GM12878 (cell line): ENCODE results near the gene RAD51B. TPM values are rescaled to one million over a fixed set of nuclear protein-coding genes. Genes with fewer than 3 reads are reported as not detected.

ENCODE experiments used
- ATAC-seq: fragments of 200-7000 bp; cut with Tn5 transposase; 3 replicates; pipeline ENCODE4 v1.9.1; 2020; ENCODE audit warnings: mild to moderate bottlenecking, moderate library complexity
- BruUV-seq: library from RNA; stranded (reverse); fragments of 400-500 nt; replicated peaks from 2 replicates; lab custom pipeline; 2021; lab: Mats Ljungman, UMichigan
- CTCF ChIA-PET: fragments of 300-600 bp; sonication (Branson Sonifier 250); formaldehyde crosslinking; extraction: SDS; loops from one replicate; lab custom pipeline; 2021; ENCODE audit warnings: inconsistent platforms; lab: Yijun Ruan, JAX
- POLR2A ChIA-PET: fragments of 350-600 bp; formaldehyde crosslinking; extraction: SDS; loops from one replicate; lab custom pipeline; 2021; ENCODE audit warnings: inconsistent platforms; lab: Charles Lee
- RAD21 ChIA-PET: fragments of 300-600 bp; sonication (Branson Sonifier 250); formaldehyde crosslinking; loops from one replicate; lab custom pipeline; 2023; ENCODE audit warnings: antibody characterized with exemption; ENCODE audit not compliant: unreplicated experiment; lab: Charles Lee
- SMC1A ChIA-PET: fragments of 300-600 bp; sonication (Branson Sonifier 250); formaldehyde crosslinking; loops from one replicate; lab custom pipeline; 2023; ENCODE audit not compliant: unreplicated experiment, uncharacterized antibody; lab: Charles Lee
- DNase-seq: peaks from one replicate; pipeline ENCODE4 v3.0.0-alpha.2; 2011; ENCODE audit warnings: low read depth, low spot score
- FAIRE-seq: peaks from 3 replicates; lab custom pipeline; 2011; peaks lifted over from hg19 to GRCh38; lab: Jason Lieb, UNC
- H2AFZ ChIP-seq: 2 replicates; pipeline ENCODE4 v1.6.0; 2011; ENCODE audit warnings: low read depth, low read length, control low read depth; ENCODE audit not compliant: control insufficient read depth
- H3K27ac ChIP-seq: 2 replicates; pipeline ENCODE4 v1.5.1; 2011; ENCODE audit warnings: control low read depth; ENCODE audit not compliant: control insufficient read depth, insufficient read depth
- H3K27me3 ChIP-seq, 2 experiments: replicated peaks in 1 of 2; 2 replicates each; pipeline versions ENCODE4 v1.6.0 to v1.6.1; 2011; ENCODE audit warnings: low read length in 1 of 2; ENCODE audit not compliant: control insufficient read depth in 2 of 2, insufficient read depth in 2 of 2
- H3K36me3 ChIP-seq, 2 experiments: 2 replicates each; pipeline ENCODE4 v1.5.1; 2011; ENCODE audit warnings: low read length in 1 of 2; ENCODE audit not compliant: control insufficient read depth in 2 of 2, insufficient read depth in 2 of 2
- H3K4me1 ChIP-seq: 2 replicates; pipeline ENCODE4 v1.6.1; 2011; ENCODE audit warnings: mild to moderate bottlenecking, low read length, moderate library complexity, mixed read lengths; ENCODE audit not compliant: control insufficient read depth, insufficient read depth
- H3K4me2 ChIP-seq: 2 replicates; pipeline ENCODE4 v1.6.0; 2011; ENCODE audit warnings: control low read depth; ENCODE audit not compliant: control insufficient read depth, insufficient read depth
- H3K4me3 ChIP-seq: fragments of 200-600 bp; sonication (generic); 2 replicates; pipeline ENCODE4 v1.5.1; 2016
- H3K79me2 ChIP-seq: 2 replicates; pipeline ENCODE4 v1.6.0; 2011; ENCODE audit warnings: low read length; ENCODE audit not compliant: control insufficient read depth, insufficient read depth
- H3K9ac ChIP-seq: 2 replicates; pipeline ENCODE4 v1.8.0; 2011; ENCODE audit warnings: low read length, control low read depth, mixed read lengths; ENCODE audit not compliant: control insufficient read depth, insufficient read depth
- H3K9me3 ChIP-seq: replicated peaks from 3 replicates; pipeline ENCODE4 v1.5.1; 2011; ENCODE audit warnings: mild to moderate bottlenecking, low read length; ENCODE audit not compliant: control insufficient read depth, insufficient read depth
- H4K20me1 ChIP-seq: 2 replicates; pipeline ENCODE4 v1.6.0; 2011; ENCODE audit not compliant: control insufficient read depth, insufficient read depth
- CBX3 ChIP-seq: fragments of 200-600 bp; sonication (generic); IDR thresholded peaks from 2 replicates; pipeline ENCODE4 v1.6.1; 2016; ENCODE audit warnings: low read depth, borderline replicate concordance
- CREB1 ChIP-seq: IDR thresholded peaks from 2 replicates; pipeline ENCODE4 v1.6.1; 2012; ENCODE audit warnings: low read depth, mild to moderate bottlenecking, inconsistent platforms
- DPF2 ChIP-seq: fragments of 450-650 bp; IDR thresholded peaks from 2 replicates; pipeline ENCODE4 v1.6.1; 2017; ENCODE audit warnings: mild to moderate bottlenecking
- FOXK2 ChIP-seq: fragments of 450-650 bp; IDR thresholded peaks from 2 replicates; pipeline ENCODE4 v1.6.1; 2017; ENCODE audit warnings: mild to moderate bottlenecking, moderate library complexity
- HDAC6 ChIP-seq: fragments of 200-600 bp; sonication (generic); IDR thresholded peaks from one replicate; pipeline ENCODE4 v1.8.0; 2017; ENCODE audit warnings: antibody characterized with exemption; ENCODE audit not compliant: unreplicated experiment
- MEF2A ChIP-seq: IDR thresholded peaks from 2 replicates; pipeline ENCODE4 v1.6.1; 2011; ENCODE audit warnings: low read depth, mild to moderate bottlenecking, low read length, moderate library complexity; ENCODE audit not compliant: insufficient read depth
- NR2C1 ChIP-seq: fragments of 450-650 bp; IDR thresholded peaks from 2 replicates; pipeline ENCODE4 v1.6.1; 2017; ENCODE audit warnings: antibody characterized with exemption, mild to moderate bottlenecking, moderate library complexity
- NR2C2 ChIP-seq: IDR thresholded peaks from 2 replicates; pipeline ENCODE4 v1.6.1; 2011; ENCODE audit warnings: borderline replicate concordance, low read depth; ENCODE audit not compliant: control insufficient read depth, insufficient read length
- SMARCA5 ChIP-seq: fragments of 450-650 bp; IDR thresholded peaks from 2 replicates; pipeline ENCODE4 v1.6.1; 2017; ENCODE audit warnings: mild to moderate bottlenecking
- SMC3 ChIP-seq: IDR thresholded peaks from 2 replicates; pipeline ENCODE4 v1.6.1; 2011; ENCODE audit warnings: low read length, improper control_type of control experiment, borderline replicate concordance
- USF1 ChIP-seq: IDR thresholded peaks from 2 replicates; pipeline ENCODE4 v1.6.1; 2011; ENCODE audit warnings: borderline replicate concordance, low read depth, mild to moderate bottlenecking, moderate library complexity, mixed read lengths, low read length; ENCODE audit not compliant: insufficient read depth; ENCODE audit errors: extremely low read length
- ZNF274 ChIP-seq: IDR thresholded peaks from one replicate; pipeline ENCODE4 v1.8.0; 2011; ENCODE audit not compliant: insufficient read length, insufficient read depth
- WGBS: methylation state at CpG from one replicate; pipeline ENCODE4 v1.1.6; 2016; ENCODE audit warnings: low lambda C conversion rate; ENCODE audit not compliant: insufficient replicate concordance, insufficient coverage; ENCODE audit errors: missing lambda C conversion rate; 5-methylcytosine and 5-hydroxymethylcytosine counted together
- in situ Hi-C: fragments of 300-500 bp; cut with MboI; formaldehyde crosslinking; loops from 9 replicates; pipeline ENCODE4 v1.14.3; 2018; ENCODE audit warnings: mixed read lengths
- intact Hi-C: fragments of 100-400 bp; cut with micrococcal nuclease; formaldehyde crosslinking; loops from one replicate; pipeline ENCODE4 v1.14.2; 2022; ENCODE audit not compliant: unreplicated experiment
- polyA plus RNA-seq, 11 experiments: library from polyadenylated mRNA; depleted of rRNA in 4 of 11; unstranded in 6 of 11; stranded (reverse) in 5 of 11; fragments of >200 nt; fragmentation: Nextera tagmentation in 4 of 11; fragmentation: Illumina TruSeq in 1 of 11; extraction: Ambion mirVana in 4 of 11; extraction: Trizol in 1 of 11; gene quantifications; 1 replicate in 1 of 11; 2 replicates in 10 of 11; pipeline versions ENCODE4 v1.2.1 to v1.2.3, GENCODE V29; 2011 to 2016; ENCODE audit warnings: inconsistent platforms in 2 of 11, missing spikeins in 2 of 11, low read depth in 1 of 11
- total RNA-seq, 4 experiments: library from RNA; depleted of rRNA in 3 of 4; stranded (reverse); fragments of >200 nt in 3 of 4; fragmentation: Illumina TruSeq in 1 of 4; extraction: Trizol in 1 of 4; gene quantifications; 2 replicates each; pipeline versions ENCODE4 v1.2.1 to v1.2.3, GENCODE V29; 2013 to 2021
- TF ChIP-seq, protein P1 (sequence below): fragments of 450-650 bp; IDR thresholded peaks from 2 replicates; pipeline ENCODE4 v1.6.1; 2017; ENCODE audit warnings: mild to moderate bottlenecking, low read depth, inconsistent platforms; ENCODE audit not compliant: poor library complexity, severe bottlenecking
- TF ChIP-seq, protein P2 (sequence below): fragments of 450-650 bp; formaldehyde crosslinking; IDR thresholded peaks from 2 replicates; pipeline ENCODE4 v1.5.0; 2022; ENCODE audit warnings: mild to moderate bottlenecking, missing genetic modification characterization

RAD51B gene
- total and polyA plus RNA-seq, 10 of the 15 experiments (the other 5 are each of a cell fraction or from before 2014, with no cell fraction given): 9.8 to 26.8 (median 21.3) TPM

GRCh38 chr14:68230202-68230949 lies 410.8 kb downstream of the RAD51B start:
- no peak overlapping the region for H3K4me3 ChIP-seq
- ChIA-PET SMC1A (interaction anchor here (0.9 to 1.5 kb wide), 9 partner anchors 8 to 137 kb away, joined by 3 to 5 read pairs (median 3); no protein-coding TSS in a partner anchor), POLR2A (interaction anchor here (1.2 kb wide), 1 partner anchor 64 kb away, joined by 6 read pairs; no protein-coding TSS in a partner anchor), RAD21 (interaction anchor here (0.8 to 6.6 kb wide), 2 partner anchors 16 to 19 kb away, joined by 3 to 73 read pairs; no protein-coding TSS in a partner anchor), CTCF (interaction anchor here (1.2 kb wide), 1 partner anchor 587 kb away, joined by 3 read pairs; no protein-coding TSS in a partner anchor)
- no peak overlapping the region for H3K9ac ChIP-seq
- no TSS peak for BruUV-seq
- intact Hi-C loops: no loop called here
- H3K27ac ChIP-seq: no peak overlapping the region; the same call in 1 of the 2 replicates
- FAIRE-seq: no peak
- DNase-seq: no peak
- no peaks in the 10 kb centered on the region for H3K36me3 ChIP-seq
- ATAC-seq: no peak
- H2AFZ ChIP-seq: no peak overlapping the region
- no peaks in the 10 kb centered on the region; the same call in 1 of the 2 replicates for H3K79me2 ChIP-seq
- WGBS: 83% methylated on average over 3 of the region's 3 CpGs
- in situ Hi-C loops: no loop called here
- H3K4me2 ChIP-seq: no peak overlapping the region
- peaks cover 19% of the 10 kb centered on the region for H3K4me1 ChIP-seq
- H4K20me1 ChIP-seq: no peaks in the 10 kb centered on the region
- H3K27me3 ChIP-seq: no peaks in the 10 kb centered on the region
- no peaks in the 10 kb centered on the region; the same call in 2 of the 3 replicates for H3K9me3 ChIP-seq
- TF ChIP-seq HDAC6 (no peak), FOXK2 (no peak), SMARCA5 (no peak), NR2C2 (no peak), CREB1 (no peak), USF1 (no peak), NR2C1 (no peak), ZNF274 (no peak), DPF2 (no peak), MEF2A (no peak), CBX3 (no peak), SMC3 (no peak)
- TF ChIP-seq, protein P1, sequence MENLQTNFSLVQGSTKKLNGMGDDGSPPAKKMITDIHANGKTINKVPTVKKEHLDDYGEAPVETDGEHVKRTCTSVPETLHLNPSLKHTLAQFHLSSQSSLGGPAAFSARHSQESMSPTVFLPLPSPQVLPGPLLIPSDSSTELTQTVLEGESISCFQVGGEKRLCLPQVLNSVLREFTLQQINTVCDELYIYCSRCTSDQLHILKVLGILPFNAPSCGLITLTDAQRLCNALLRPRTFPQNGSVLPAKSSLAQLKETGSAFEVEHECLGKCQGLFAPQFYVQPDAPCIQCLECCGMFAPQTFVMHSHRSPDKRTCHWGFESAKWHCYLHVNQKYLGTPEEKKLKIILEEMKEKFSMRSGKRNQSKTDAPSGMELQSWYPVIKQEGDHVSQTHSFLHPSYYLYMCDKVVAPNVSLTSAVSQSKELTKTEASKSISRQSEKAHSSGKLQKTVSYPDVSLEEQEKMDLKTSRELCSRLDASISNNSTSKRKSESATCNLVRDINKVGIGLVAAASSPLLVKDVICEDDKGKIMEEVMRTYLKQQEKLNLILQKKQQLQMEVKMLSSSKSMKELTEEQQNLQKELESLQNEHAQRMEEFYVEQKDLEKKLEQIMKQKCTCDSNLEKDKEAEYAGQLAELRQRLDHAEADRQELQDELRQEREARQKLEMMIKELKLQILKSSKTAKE: no peak
- TF ChIP-seq, protein P2, sequence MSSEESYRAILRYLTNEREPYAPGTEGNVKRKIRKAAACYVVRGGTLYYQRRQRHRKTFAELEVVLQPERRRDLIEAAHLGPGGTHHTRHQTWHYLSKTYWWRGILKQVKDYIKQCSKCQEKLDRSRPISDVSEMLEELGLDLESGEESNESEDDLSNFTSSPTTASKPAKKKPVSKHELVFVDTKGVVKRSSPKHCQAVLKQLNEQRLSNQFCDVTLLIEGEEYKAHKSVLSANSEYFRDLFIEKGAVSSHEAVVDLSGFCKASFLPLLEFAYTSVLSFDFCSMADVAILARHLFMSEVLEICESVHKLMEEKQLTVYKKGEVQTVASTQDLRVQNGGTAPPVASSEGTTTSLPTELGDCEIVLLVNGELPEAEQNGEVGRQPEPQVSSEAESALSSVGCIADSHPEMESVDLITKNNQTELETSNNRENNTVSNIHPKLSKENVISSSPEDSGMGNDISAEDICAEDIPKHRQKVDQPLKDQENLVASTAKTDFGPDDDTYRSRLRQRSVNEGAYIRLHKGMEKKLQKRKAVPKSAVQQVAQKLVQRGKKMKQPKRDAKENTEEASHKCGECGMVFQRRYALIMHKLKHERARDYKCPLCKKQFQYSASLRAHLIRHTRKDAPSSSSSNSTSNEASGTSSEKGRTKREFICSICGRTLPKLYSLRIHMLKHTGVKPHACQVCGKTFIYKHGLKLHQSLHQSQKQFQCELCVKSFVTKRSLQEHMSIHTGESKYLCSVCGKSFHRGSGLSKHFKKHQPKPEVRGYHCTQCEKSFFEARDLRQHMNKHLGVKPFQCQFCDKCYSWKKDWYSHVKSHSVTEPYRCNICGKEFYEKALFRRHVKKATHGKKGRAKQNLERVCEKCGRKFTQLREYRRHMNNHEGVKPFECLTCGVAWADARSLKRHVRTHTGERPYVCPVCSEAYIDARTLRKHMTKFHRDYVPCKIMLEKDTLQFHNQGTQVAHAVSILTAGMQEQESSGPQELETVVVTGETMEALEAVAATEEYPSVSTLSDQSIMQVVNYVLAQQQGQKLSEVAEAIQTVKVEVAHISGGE (CRISPR knock-in tag): no peak
